ENCODE results near the gene SUCO.

SUCO gene

DNA sequence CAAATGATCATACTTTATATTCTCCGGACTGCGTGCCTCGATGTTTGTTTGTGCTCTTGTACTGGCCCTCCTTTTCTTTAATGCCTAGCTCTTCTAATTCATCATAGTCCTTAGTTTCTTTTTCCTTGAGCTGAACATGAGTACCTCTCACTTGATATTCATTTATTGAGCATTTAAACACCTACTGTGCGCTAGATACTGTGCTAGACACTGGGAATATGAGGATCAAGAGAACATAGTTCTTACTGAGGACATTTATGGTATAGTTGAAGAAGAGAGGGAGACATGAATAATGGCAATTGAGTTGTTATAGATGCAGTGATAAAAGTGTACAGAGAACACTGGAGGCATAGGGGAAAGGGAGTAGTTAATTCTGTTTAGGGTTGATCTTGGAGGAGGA is 22.0 kb downstream of the SUCO start:
- Histone ChIP-seq H3K36me3 (replicated peaks in 1 of 2; ENCODE audit: control insufficient read depth in 2 of 2, insufficient read depth in 2 of 2, low read length in 2 of 2) (peaks cover 2 to 55% of the 10 kb centered on the region in 2 donors), H3K23ac (ENCODE audit: low read depth, low read length, poor library complexity) (no peak overlapping the region), H2BK12ac (ENCODE audit: low read length) (no peak overlapping the region), H2BK5ac (ENCODE audit: low read length) (no peak overlapping the region), H4K8ac (ENCODE audit: low read depth, low read length) (no peak overlapping the region), H3K4me1 (ENCODE audit: control insufficient read depth in 2 of 2, insufficient read depth in 1 of 2, low read depth in 1 of 2, low read length in 2 of 2) (no peaks in the 10 kb centered on the region), H3K4me2 (ENCODE audit: insufficient read depth, low read length, poor library complexity, severe bottlenecking) (no peak overlapping the region), H3K9me3 (replicated peaks in 1 of 2; ENCODE audit: control insufficient read depth in 2 of 2, insufficient read depth in 1 of 2, low read depth in 1 of 2, low read length in 2 of 2) (no peaks in the 10 kb centered on the region), H2BK15ac (ENCODE audit: low read length) (no peak overlapping the region), H4K91ac (ENCODE audit: low read depth, low read length, poor library complexity) (no peak overlapping the region), H2AK5ac (ENCODE audit: low read depth, low read length) (no peak overlapping the region), H3K79me1 (ENCODE audit: low read depth, low read length) (no peaks in the 10 kb centered on the region), H3K4me3 (ENCODE audit: low read length in 2 of 2) (no peak overlapping the region), H3K4ac (ENCODE audit: low read length) (no peak overlapping the region), H3K27ac (replicated peaks; ENCODE audit: low read length) (no peak overlapping the region), H3K18ac (ENCODE audit: low read length) (no peak overlapping the region), H2BK120ac (ENCODE audit: low read depth, low read length) (no peak overlapping the region), H3K9ac (ENCODE audit: low read depth, low read length, poor library complexity) (no peak overlapping the region), H3K27me3 (ENCODE audit: control insufficient read depth in 3 of 3, insufficient read depth in 3 of 3, low read depth in 1 of 3, low read length in 3 of 3) (no peaks in the 10 kb centered on the region), H2AFZ (ENCODE audit: low read length) (no peak overlapping the region), H3K14ac (ENCODE audit: low read length) (no peak overlapping the region)
- no peak for DNase-seq (ENCODE audit: low spot score)
- no CpG with 5 or more reads among the region's 4 CpGs for WGBS, 2 donors (ENCODE audit: extremely low coverage in 2 of 2, insufficient read length in 2 of 2, insufficient replicate concordance in 1 of 2)

- no peaks in the 10 kb centered on the region for H3K9me3 ChIP-seq (replicated peaks in 1 of 2; ENCODE audit: control insufficient read depth in 2 of 2, insufficient read depth in 1 of 2, low read depth in 1 of 2, low read length in 2 of 2)
- no peak overlapping the region for H2AK5ac ChIP-seq (ENCODE audit: low read depth, low read length)
- no peak overlapping the region for H2BK5ac ChIP-seq (ENCODE audit: low read length)
- peaks cover 3 to 71% of the 10 kb centered on the region in 2 donors for H3K36me3 ChIP-seq (replicated peaks in 1 of 2; ENCODE audit: control insufficient read depth in 2 of 2, insufficient read depth in 2 of 2, low read length in 2 of 2)
- no peak overlapping the region for H2BK120ac ChIP-seq (ENCODE audit: low read depth, low read length)
- no peak for DNase-seq (ENCODE audit: low spot score)
- no peak overlapping the region for H3K23ac ChIP-seq (ENCODE audit: low read depth, low read length, poor library complexity)
- H3K4ac ChIP-seq (ENCODE audit: low read length): no peak overlapping the region
- H3K79me1 ChIP-seq (ENCODE audit: low read depth, low read length): no peaks in the 10 kb centered on the region
- no peak overlapping the region for H3K9ac ChIP-seq (ENCODE audit: low read depth, low read length, poor library complexity)
- no peaks in the 10 kb centered on the region for H3K27me3 ChIP-seq (ENCODE audit: control insufficient read depth in 3 of 3, insufficient read depth in 3 of 3, low read depth in 1 of 3, low read length in 3 of 3)
- H3K18ac ChIP-seq (ENCODE audit: low read length): no peak overlapping the region
- no peak overlapping the region for H3K27ac ChIP-seq (replicated peaks; ENCODE audit: low read length)
- no peak overlapping the region for H3K4me2 ChIP-seq (ENCODE audit: insufficient read depth, low read length, poor library complexity, severe bottlenecking)
- no peak overlapping the region for H3K4me3 ChIP-seq (ENCODE audit: low read length in 2 of 2)
- no peaks in the 10 kb centered on the region for H3K4me1 ChIP-seq (ENCODE audit: control insufficient read depth in 2 of 2, insufficient read depth in 1 of 2, low read depth in 1 of 2, low read length in 2 of 2)
- H4K8ac ChIP-seq (ENCODE audit: low read depth, low read length): no peak overlapping the region
- no peak overlapping the region for H2BK15ac ChIP-seq (ENCODE audit: low read length)
- no peak overlapping the region for H2BK12ac ChIP-seq (ENCODE audit: low read length)
- no peak overlapping the region for H4K91ac ChIP-seq (ENCODE audit: low read depth, low read length, poor library complexity)
- no peak overlapping the region for H2AFZ ChIP-seq (ENCODE audit: low read length)
- H3K14ac ChIP-seq (ENCODE audit: low read length): no peak overlapping the region
These were observed 23.5 kb downstream of the SUCO start for GRCh38 chr1:172556461-172556860.

- H2AFZ ChIP-seq (ENCODE audit: low read length): no peak overlapping the region
- H3K36me3 ChIP-seq (replicated peaks in 1 of 2; ENCODE audit: control insufficient read depth in 2 of 2, insufficient read depth in 2 of 2, low read length in 2 of 2): peaks cover 7 to 79% of the 10 kb centered on the region in 2 donors
- no CpG with 5 or more reads among the region's 1 CpG for WGBS, 2 donors (ENCODE audit: extremely low coverage in 2 of 2, insufficient read length in 2 of 2, insufficient replicate concordance in 1 of 2)
These were observed 24.3 kb downstream of the SUCO start for GRCh38 chr1:172557270-172557669.

DNA sequence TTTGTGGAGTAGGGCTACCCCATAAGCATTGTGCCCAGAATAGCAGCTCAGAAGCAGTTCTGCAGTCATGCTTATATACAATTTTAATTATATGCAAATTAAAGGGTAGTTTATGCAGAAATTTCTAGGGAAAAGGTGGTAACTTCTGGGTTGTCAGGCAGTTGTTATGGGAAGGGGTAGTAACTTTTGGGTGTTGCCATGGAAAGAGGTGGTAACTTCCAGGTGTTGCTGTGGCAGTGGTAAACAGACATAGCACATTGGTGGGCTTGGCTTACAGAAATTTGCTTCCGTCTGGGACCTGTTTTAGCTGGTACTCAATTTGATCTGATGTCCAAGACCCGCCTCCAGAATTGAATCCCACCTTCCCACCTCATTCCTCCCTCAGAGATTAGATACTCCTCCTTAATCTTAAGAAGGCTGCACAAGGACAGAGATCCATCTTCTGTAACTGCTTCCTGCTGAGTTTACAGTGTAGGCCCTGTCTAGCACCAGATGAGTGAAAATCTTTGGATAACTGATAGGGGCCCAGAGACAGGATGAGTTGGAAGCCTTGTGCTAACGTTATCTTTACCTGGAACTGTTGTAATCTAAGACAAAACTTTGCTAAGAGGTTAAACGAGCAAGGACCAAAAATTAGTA is 26.7 kb downstream of the SUCO start:
- DNase-seq (ENCODE audit: low spot score): no peak
- Histone ChIP-seq H3K23ac (ENCODE audit: low read depth, low read length, poor library complexity) (no peak overlapping the region), H2AFZ (ENCODE audit: low read length) (no peak overlapping the region), H3K4me3 (ENCODE audit: low read length in 2 of 2) (no peak overlapping the region), H3K36me3 (replicated peaks in 1 of 2; ENCODE audit: control insufficient read depth in 2 of 2, insufficient read depth in 2 of 2, low read length in 2 of 2) (peaks cover 17 to 98% of the 10 kb centered on the region in 2 donors), H3K14ac (ENCODE audit: low read length) (no peak overlapping the region), H3K79me1 (ENCODE audit: low read depth, low read length) (no peaks in the 10 kb centered on the region), H3K18ac (ENCODE audit: low read length) (no peak overlapping the region), H3K27ac (replicated peaks; ENCODE audit: low read length) (no peak overlapping the region), H4K91ac (ENCODE audit: low read depth, low read length, poor library complexity) (no peak overlapping the region), H3K27me3 (ENCODE audit: control insufficient read depth in 3 of 3, insufficient read depth in 3 of 3, low read depth in 1 of 3, low read length in 3 of 3) (no peaks in the 10 kb centered on the region), H2BK5ac (ENCODE audit: low read length) (no peak overlapping the region), H2AK5ac (ENCODE audit: low read depth, low read length) (no peak overlapping the region), H4K8ac (ENCODE audit: low read depth, low read length) (no peak overlapping the region), H3K9me3 (replicated peaks in 1 of 2; ENCODE audit: control insufficient read depth in 2 of 2, insufficient read depth in 1 of 2, low read depth in 1 of 2, low read length in 2 of 2) (peaks cover 0 to 20% of the 10 kb centered on the region in 2 donors), H2BK15ac (ENCODE audit: low read length) (no peak overlapping the region), H3K4me2 (ENCODE audit: insufficient read depth, low read length, poor library complexity, severe bottlenecking) (no peak overlapping the region), H3K9ac (ENCODE audit: low read depth, low read length, poor library complexity) (no peak overlapping the region), H3K4me1 (ENCODE audit: control insufficient read depth in 2 of 2, insufficient read depth in 1 of 2, low read depth in 1 of 2, low read length in 2 of 2) (no peaks in the 10 kb centered on the region), H2BK12ac (ENCODE audit: low read length) (no peak overlapping the region), H3K4ac (ENCODE audit: low read length) (no peak overlapping the region), H2BK120ac (ENCODE audit: low read depth, low read length) (no peak overlapping the region)
- no CpG with 5 or more reads among the region's 4 CpGs for WGBS, 2 donors (ENCODE audit: extremely low coverage in 2 of 2, insufficient read length in 2 of 2, insufficient replicate concordance in 1 of 2)

More at GRCh38 chr1:172557270-172557669, 24.3 kb downstream of the SUCO start:
- no peaks in the 10 kb centered on the region for H3K9me3 ChIP-seq (replicated peaks in 1 of 2; ENCODE audit: control insufficient read depth in 2 of 2, insufficient read depth in 1 of 2, low read depth in 1 of 2, low read length in 2 of 2)
- no peak overlapping the region for H2BK15ac ChIP-seq (ENCODE audit: low read length)
- no peak overlapping the region for H2BK12ac ChIP-seq (ENCODE audit: low read length)
- H3K9ac ChIP-seq (ENCODE audit: low read depth, low read length, poor library complexity): no peak overlapping the region
- no peak overlapping the region for H3K4me3 ChIP-seq (ENCODE audit: low read length in 2 of 2)
- no peak overlapping the region for H2BK5ac ChIP-seq (ENCODE audit: low read length)
- H3K4me2 ChIP-seq (ENCODE audit: insufficient read depth, low read length, poor library complexity, severe bottlenecking): no peak overlapping the region
- no peak overlapping the region for H4K8ac ChIP-seq (ENCODE audit: low read depth, low read length)
- H3K27me3 ChIP-seq (ENCODE audit: control insufficient read depth in 3 of 3, insufficient read depth in 3 of 3, low read depth in 1 of 3, low read length in 3 of 3): no peaks in the 10 kb centered on the region
- H3K14ac ChIP-seq (ENCODE audit: low read length): no peak overlapping the region
- H4K91ac ChIP-seq (ENCODE audit: low read depth, low read length, poor library complexity): no peak overlapping the region
- no peak overlapping the region for H2AK5ac ChIP-seq (ENCODE audit: low read depth, low read length)
- H2BK120ac ChIP-seq (ENCODE audit: low read depth, low read length): no peak overlapping the region
- no peak for DNase-seq (ENCODE audit: low spot score)
- no peak overlapping the region for H3K23ac ChIP-seq (ENCODE audit: low read depth, low read length, poor library complexity)
- no peak overlapping the region for H3K4ac ChIP-seq (ENCODE audit: low read length)
- no peaks in the 10 kb centered on the region for H3K4me1 ChIP-seq (ENCODE audit: control insufficient read depth in 2 of 2, insufficient read depth in 1 of 2, low read depth in 1 of 2, low read length in 2 of 2)
- no peak overlapping the region for H3K27ac ChIP-seq (replicated peaks; ENCODE audit: low read length)
- no peaks in the 10 kb centered on the region for H3K79me1 ChIP-seq (ENCODE audit: low read depth, low read length)
- H3K18ac ChIP-seq (ENCODE audit: low read length): no peak overlapping the region

Data from neuronal stem cell (in vitro differentiated cells).